ENCODE data around the gene PEX6. TPM values are rescaled to one million over a fixed set of nuclear protein-coding genes. Genes with fewer than 3 reads are reported as not detected.

The PEX6 gene
- polyA plus RNA-seq, 1 of the 3 experiments (the other 2 are of a cell fraction): 15.3 TPM

DNA sequence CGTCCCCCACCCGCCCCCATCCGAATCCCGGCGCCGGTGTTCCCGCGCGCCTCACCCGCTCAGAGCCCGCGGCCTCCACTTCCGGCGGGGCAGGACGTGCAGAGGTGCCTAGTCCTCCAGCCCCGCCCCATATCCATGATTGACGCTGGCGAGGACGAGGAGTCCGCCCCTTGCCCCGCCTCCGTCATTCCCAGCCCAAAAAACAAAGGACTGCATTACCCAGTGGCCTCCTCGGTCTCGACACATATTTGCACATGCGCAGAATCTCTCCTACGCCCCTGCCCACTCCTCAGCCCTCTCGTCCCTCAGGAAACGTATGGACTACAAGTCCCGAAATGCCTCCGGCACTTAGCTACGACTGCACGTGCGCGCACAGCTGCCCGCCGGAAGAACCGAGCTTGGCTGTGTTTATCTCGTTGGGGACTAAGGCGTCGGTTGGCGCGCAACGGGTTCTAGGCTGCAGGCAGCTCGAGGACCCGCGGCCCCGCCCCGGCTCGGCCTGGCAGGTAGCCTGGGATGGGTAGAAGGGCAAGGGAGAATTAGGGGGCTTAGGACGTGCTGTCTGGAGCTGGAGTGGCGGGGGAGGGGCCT is 35.0 kb upstream of the PEX6 start, which contains the start of the genes KLHDC3 and MEA1 (continued):
- TF ChIP-seq, protein P1, sequence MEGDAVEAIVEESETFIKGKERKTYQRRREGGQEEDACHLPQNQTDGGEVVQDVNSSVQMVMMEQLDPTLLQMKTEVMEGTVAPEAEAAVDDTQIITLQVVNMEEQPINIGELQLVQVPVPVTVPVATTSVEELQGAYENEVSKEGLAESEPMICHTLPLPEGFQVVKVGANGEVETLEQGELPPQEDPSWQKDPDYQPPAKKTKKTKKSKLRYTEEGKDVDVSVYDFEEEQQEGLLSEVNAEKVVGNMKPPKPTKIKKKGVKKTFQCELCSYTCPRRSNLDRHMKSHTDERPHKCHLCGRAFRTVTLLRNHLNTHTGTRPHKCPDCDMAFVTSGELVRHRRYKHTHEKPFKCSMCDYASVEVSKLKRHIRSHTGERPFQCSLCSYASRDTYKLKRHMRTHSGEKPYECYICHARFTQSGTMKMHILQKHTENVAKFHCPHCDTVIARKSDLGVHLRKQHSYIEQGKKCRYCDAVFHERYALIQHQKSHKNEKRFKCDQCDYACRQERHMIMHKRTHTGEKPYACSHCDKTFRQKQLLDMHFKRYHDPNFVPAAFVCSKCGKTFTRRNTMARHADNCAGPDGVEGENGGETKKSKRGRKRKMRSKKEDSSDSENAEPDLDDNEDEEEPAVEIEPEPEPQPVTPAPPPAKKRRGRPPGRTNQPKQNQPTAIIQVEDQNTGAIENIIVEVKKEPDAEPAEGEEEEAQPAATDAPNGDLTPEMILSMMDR (IDR thresholded peaks at IDR 0.05): no peak
- no peak for TF ChIP-seq MEF2A (IDR thresholded peaks at IDR 0.05; ENCODE audit: borderline replicate concordance, low read depth)
- TF ChIP-seq RAD21 (IDR thresholded peaks at IDR 0.05; ENCODE audit: low read length): no peak
- TF ChIP-seq, protein P2, sequence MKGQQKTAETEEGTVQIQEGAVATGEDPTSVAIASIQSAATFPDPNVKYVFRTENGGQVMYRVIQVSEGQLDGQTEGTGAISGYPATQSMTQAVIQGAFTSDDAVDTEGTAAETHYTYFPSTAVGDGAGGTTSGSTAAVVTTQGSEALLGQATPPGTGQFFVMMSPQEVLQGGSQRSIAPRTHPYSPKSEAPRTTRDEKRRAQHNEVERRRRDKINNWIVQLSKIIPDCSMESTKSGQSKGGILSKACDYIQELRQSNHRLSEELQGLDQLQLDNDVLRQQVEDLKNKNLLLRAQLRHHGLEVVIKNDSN (IDR thresholded peaks at IDR 0.05; ENCODE audit: borderline replicate concordance, low read depth): peak; percentile 50; the same call in 1 of the 2 replicates
- no peak for TF ChIP-seq SMC3 (IDR thresholded peaks at IDR 0.05; ENCODE audit: low read depth, low read length)
- TF ChIP-seq, protein P3, sequence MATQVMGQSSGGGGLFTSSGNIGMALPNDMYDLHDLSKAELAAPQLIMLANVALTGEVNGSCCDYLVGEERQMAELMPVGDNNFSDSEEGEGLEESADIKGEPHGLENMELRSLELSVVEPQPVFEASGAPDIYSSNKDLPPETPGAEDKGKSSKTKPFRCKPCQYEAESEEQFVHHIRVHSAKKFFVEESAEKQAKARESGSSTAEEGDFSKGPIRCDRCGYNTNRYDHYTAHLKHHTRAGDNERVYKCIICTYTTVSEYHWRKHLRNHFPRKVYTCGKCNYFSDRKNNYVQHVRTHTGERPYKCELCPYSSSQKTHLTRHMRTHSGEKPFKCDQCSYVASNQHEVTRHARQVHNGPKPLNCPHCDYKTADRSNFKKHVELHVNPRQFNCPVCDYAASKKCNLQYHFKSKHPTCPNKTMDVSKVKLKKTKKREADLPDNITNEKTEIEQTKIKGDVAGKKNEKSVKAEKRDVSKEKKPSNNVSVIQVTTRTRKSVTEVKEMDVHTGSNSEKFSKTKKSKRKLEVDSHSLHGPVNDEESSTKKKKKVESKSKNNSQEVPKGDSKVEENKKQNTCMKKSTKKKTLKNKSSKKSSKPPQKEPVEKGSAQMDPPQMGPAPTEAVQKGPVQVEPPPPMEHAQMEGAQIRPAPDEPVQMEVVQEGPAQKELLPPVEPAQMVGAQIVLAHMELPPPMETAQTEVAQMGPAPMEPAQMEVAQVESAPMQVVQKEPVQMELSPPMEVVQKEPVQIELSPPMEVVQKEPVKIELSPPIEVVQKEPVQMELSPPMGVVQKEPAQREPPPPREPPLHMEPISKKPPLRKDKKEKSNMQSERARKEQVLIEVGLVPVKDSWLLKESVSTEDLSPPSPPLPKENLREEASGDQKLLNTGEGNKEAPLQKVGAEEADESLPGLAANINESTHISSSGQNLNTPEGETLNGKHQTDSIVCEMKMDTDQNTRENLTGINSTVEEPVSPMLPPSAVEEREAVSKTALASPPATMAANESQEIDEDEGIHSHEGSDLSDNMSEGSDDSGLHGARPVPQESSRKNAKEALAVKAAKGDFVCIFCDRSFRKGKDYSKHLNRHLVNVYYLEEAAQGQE (IDR thresholded peaks at IDR 0.05; ENCODE audit: low read depth, low read length): no peak
- peak; percentile 92 for TF ChIP-seq MXI1 (IDR thresholded peaks at IDR 0.05; ENCODE audit: low read depth, low read length)
- no peak for TF ChIP-seq YY1 (IDR thresholded peaks at IDR 0.05; ENCODE audit: low read depth)
- no peak; the same call in 1 of the 2 replicates for TF ChIP-seq NFIC (IDR thresholded peaks at IDR 0.05; ENCODE audit: borderline replicate concordance)
- TF ChIP-seq RCOR1 (IDR thresholded peaks at IDR 0.05; ENCODE audit: low read length): no peak; the same call in 1 of the 2 replicates
- TF ChIP-seq, protein P4, sequence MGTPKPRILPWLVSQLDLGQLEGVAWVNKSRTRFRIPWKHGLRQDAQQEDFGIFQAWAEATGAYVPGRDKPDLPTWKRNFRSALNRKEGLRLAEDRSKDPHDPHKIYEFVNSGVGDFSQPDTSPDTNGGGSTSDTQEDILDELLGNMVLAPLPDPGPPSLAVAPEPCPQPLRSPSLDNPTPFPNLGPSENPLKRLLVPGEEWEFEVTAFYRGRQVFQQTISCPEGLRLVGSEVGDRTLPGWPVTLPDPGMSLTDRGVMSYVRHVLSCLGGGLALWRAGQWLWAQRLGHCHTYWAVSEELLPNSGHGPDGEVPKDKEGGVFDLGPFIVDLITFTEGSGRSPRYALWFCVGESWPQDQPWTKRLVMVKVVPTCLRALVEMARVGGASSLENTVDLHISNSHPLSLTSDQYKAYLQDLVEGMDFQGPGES (IDR thresholded peaks at IDR 0.05; ENCODE audit: low read depth, low read length): no peak
- TF ChIP-seq, protein P5, sequence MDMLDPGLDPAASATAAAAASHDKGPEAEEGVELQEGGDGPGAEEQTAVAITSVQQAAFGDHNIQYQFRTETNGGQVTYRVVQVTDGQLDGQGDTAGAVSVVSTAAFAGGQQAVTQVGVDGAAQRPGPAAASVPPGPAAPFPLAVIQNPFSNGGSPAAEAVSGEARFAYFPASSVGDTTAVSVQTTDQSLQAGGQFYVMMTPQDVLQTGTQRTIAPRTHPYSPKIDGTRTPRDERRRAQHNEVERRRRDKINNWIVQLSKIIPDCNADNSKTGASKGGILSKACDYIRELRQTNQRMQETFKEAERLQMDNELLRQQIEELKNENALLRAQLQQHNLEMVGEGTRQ (IDR thresholded peaks at IDR 0.05; ENCODE audit: borderline replicate concordance, low read depth, low read length): 0 out of 2 replicates have a peak, but pooled peaks have one; percentile 23
- TF ChIP-seq GABPA (IDR thresholded peaks at IDR 0.05; ENCODE audit: low read depth): peak; percentile 69
- TF ChIP-seq NRF1 (IDR thresholded peaks at IDR 0.05; ENCODE audit: low read depth, low read length): peak; percentile 75
- TF ChIP-seq FOXM1 (IDR thresholded peaks at IDR 0.05; ENCODE audit: low read depth): no peak

Data from SK-N-SH (cell line).